CD4-positive, alpha-beta memory T cell (primary cell): ENCODE results near the gene KCND3. TPM values are rescaled to one million over a fixed set of nuclear protein-coding genes. Genes with fewer than 3 reads are reported as not detected.

ENCODE experiments used
- CTCF ChIA-PET: fragments of 350-600 bp; sonication (Branson Sonifier 250); formaldehyde crosslinking; loops from one replicate; lab custom pipeline; 2021; ENCODE audit warnings: inconsistent platforms; ENCODE audit not compliant: partially characterized antibody; lab: Charles Lee
- POLR2A ChIA-PET: fragments of 350-600 bp; sonication (Branson Sonifier 250); formaldehyde crosslinking; loops from one replicate; lab custom pipeline; 2021; ENCODE audit not compliant: partially characterized antibody; lab: Charles Lee
- DNase-seq, 5 donors: peaks; one replicate each; pipeline versions ENCODE4 v3.0.0 to v3.0.0-alpha.2; 2020 to 2022; ENCODE audit warnings: mixed read lengths in 1 of 5
- H3K27ac ChIP-seq: one replicate; pipeline ENCODE4 v1.7.0; 2013; ENCODE audit warnings: low read depth, low read length
- H3K27me3 ChIP-seq: 2 replicates; pipeline ENCODE4 v1.7.0; 2013; ENCODE audit warnings: mild to moderate bottlenecking, low read length, moderate library complexity; ENCODE audit not compliant: insufficient read depth
- H3K36me3 ChIP-seq: 2 replicates; pipeline ENCODE4 v1.7.0; 2013; ENCODE audit warnings: mild to moderate bottlenecking, low read length, moderate library complexity; ENCODE audit not compliant: insufficient read depth
- H3K4me1 ChIP-seq: 2 replicates; pipeline ENCODE4 v1.7.0; 2013; ENCODE audit warnings: mild to moderate bottlenecking, low read length, moderate library complexity; ENCODE audit not compliant: insufficient read depth
- H3K4me3 ChIP-seq, 2 donors: one replicate each; pipeline ENCODE4 v1.7.0; 2013; ENCODE audit warnings: low read length in 2 of 2, mild to moderate bottlenecking in 1 of 2
- H3K9me3 ChIP-seq, 2 donors: one replicate each; pipeline ENCODE4 v1.7.0; 2013; ENCODE audit warnings: low read length in 2 of 2, control low read depth in 1 of 2; ENCODE audit not compliant: control insufficient read depth in 1 of 2
- H3K27ac Mint-ChIP-seq, 7 donors: one replicate each; pipeline ENCODE4 v1.8.0; 2020 to 2021; ENCODE audit warnings: mixed read lengths in 7 of 7, mild to moderate bottlenecking in 6 of 7, inconsistent platforms in 3 of 7, moderate library complexity in 3 of 7
- H3K27me3 Mint-ChIP-seq, 2 donors: one replicate each; pipeline ENCODE4 v1.8.0; 2020 to 2021; ENCODE audit warnings: mixed read lengths in 2 of 2
- H3K36me3 Mint-ChIP-seq, 2 donors: one replicate each; pipeline ENCODE4 v1.8.0; 2020 to 2021; ENCODE audit warnings: mixed read lengths in 2 of 2, inconsistent platforms in 1 of 2, mild to moderate bottlenecking in 1 of 2
- H3K4me1 Mint-ChIP-seq, 4 donors: one replicate each; pipeline ENCODE4 v1.8.0; 2020 to 2021; ENCODE audit warnings: mixed read lengths in 4 of 4, mild to moderate bottlenecking in 1 of 4
- H3K4me3 Mint-ChIP-seq, 8 donors: one replicate each; pipeline ENCODE4 v1.8.0; 2020 to 2021; ENCODE audit warnings: mixed read lengths in 8 of 8, mild to moderate bottlenecking in 7 of 8, moderate library complexity in 6 of 8, inconsistent platforms in 3 of 8
- H3K9me3 Mint-ChIP-seq, 8 donors: one replicate each; pipeline ENCODE4 v1.8.0; 2020 to 2021; ENCODE audit warnings: mixed read lengths in 8 of 8, mild to moderate bottlenecking in 5 of 8, inconsistent platforms in 3 of 8, moderate library complexity in 1 of 8
- intact Hi-C: fragments of 100-400 bp; cut with micrococcal nuclease; formaldehyde crosslinking; loops from one replicate; pipeline ENCODE4 v1.15.1; 2023
- polyA plus RNA-seq, 2 donors: library from polyadenylated mRNA; unstranded; fragments of 300-500 nt; fragmentation: Illumina TruSeq; gene quantifications; one replicate each; pipeline ENCODE4 v1.2.3, GENCODE V29; 2021
- total RNA-seq, 2 experiments: library from RNA; stranded (reverse); gene quantifications; one replicate each; pipeline ENCODE4 v1.2.3, GENCODE V29; 2021

The KCND3 gene
- total and polyA plus RNA-seq, 4 experiments from 2014 or later, result 0.03 to 0.05 TPM; not detected in 2

- no peak overlapping the region for H3K27ac ChIP-seq
- Mint-ChIP-seq H3K4me1 (no peaks in the 10 kb centered on the region), H3K36me3 (no peaks in the 10 kb centered on the region), H3K4me3 (no peak overlapping the region), H3K27me3 (peaks cover 6 to 15% of the 10 kb centered on the region in 2 donors), H3K27ac (no peak overlapping the region), H3K9me3 (no peaks in the 10 kb centered on the region)
- ChIA-PET POLR2A (no interaction called here), CTCF (no interaction called here)
- intact Hi-C loops, result no loop called here
- no peak for DNase-seq
- H3K4me1 ChIP-seq, result no peaks in the 10 kb centered on the region
- no peaks in the 10 kb centered on the region for H3K36me3 ChIP-seq
- no peaks in the 10 kb centered on the region for H3K27me3 ChIP-seq
- H3K9me3 ChIP-seq, result no peaks in the 10 kb centered on the region
- no peak overlapping the region for H3K4me3 ChIP-seq
Measured at GRCh38 chr1:111894497-111894896, 95.0 kb downstream of the KCND3 start.

GRCh38 chr1:111891566-111891965, 97.9 kb downstream of the KCND3 start:
- CTCF ChIA-PET, result no interaction called here
- Mint-ChIP-seq H3K27me3 (peaks cover 10 to 12% of the 10 kb centered on the region in 2 donors), H3K4me1 (peaks cover 0 to 4% (median 2%) of the 10 kb centered on the region in 4 donors), H3K9me3 (peaks cover 0 to 2% (median 0%) of the 10 kb centered on the region in 8 donors), H3K27ac (no peak overlapping the region), H3K36me3 (no peaks in the 10 kb centered on the region), H3K4me3 (no peak overlapping the region)
- intact Hi-C loops, result no loop called here
- Histone ChIP-seq H3K9me3 (no peaks in the 10 kb centered on the region), H3K4me1 (no peaks in the 10 kb centered on the region), H3K36me3 (no peaks in the 10 kb centered on the region), H3K4me3 (no peak overlapping the region), H3K27me3 (no peaks in the 10 kb centered on the region), H3K27ac (no peak overlapping the region)
- POLR2A ChIA-PET, result no interaction called here
- no peak for DNase-seq

GRCh38 chr1:111888740-111889376, 100.6 kb downstream of the KCND3 start:
- H3K4me3 ChIP-seq, result no peak overlapping the region
- no peaks in the 10 kb centered on the region for H3K4me1 ChIP-seq
- no peak overlapping the region for H3K27ac Mint-ChIP-seq
- peaks cover 0 to 2% (median 0%) of the 10 kb centered on the region in 8 donors for H3K9me3 Mint-ChIP-seq
- H3K36me3 ChIP-seq, result no peaks in the 10 kb centered on the region
- peak overlapping the region in 1 of 8 donors; percentile 37 for H3K4me3 Mint-ChIP-seq
- peaks cover 0 to 4% (median 2%) of the 10 kb centered on the region in 4 donors for H3K4me1 Mint-ChIP-seq
- no peaks in the 10 kb centered on the region for H3K9me3 ChIP-seq
- no peaks in the 10 kb centered on the region for H3K27me3 ChIP-seq
- intact Hi-C loops, result no loop called here
- H3K27ac ChIP-seq, result no peak overlapping the region
- no peaks in the 10 kb centered on the region for H3K36me3 Mint-ChIP-seq
- ChIA-PET CTCF (no interaction called here), POLR2A (interaction anchor here (0.6 kb wide), 1 partner anchor 1689 kb away, joined by 3 read pairs; no protein-coding TSS in a partner anchor)
- H3K27me3 Mint-ChIP-seq, result peaks cover 12 to 14% of the 10 kb centered on the region in 2 donors
- no peak for DNase-seq

DNA sequence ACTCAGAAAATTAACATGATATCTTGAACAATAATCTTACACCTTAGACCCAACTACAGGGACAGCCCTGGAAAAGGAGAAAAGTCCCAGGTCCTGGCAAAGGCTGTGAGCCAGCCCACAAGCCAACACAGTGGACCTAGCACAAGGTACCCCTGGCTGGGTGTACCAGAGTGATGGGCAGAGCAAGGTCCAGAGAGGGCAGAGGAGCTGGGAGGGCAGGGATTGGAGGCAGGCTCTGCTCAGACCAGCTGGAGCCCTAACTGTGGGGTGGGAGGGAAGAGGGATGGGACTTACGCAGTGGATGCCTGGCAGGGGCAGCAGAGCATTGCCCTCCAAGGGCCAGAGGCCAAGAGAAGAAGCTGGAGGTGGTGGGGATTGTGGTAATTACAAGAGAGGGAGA, 101.6 kb downstream of the KCND3 start:
- H3K4me1 ChIP-seq, result no peaks in the 10 kb centered on the region
- no peaks in the 10 kb centered on the region for H3K9me3 ChIP-seq
- POLR2A ChIA-PET, result no interaction called here
- Mint-ChIP-seq H3K27ac (no peak overlapping the region), H3K4me1 (peaks cover 0 to 4% (median 2%) of the 10 kb centered on the region in 4 donors), H3K4me3 (no peak overlapping the region), H3K27me3 (peaks cover 12 to 14% of the 10 kb centered on the region in 2 donors), H3K36me3 (no peaks in the 10 kb centered on the region), H3K9me3 (peaks cover 0 to 2% (median 0%) of the 10 kb centered on the region in 8 donors)
- H3K36me3 ChIP-seq, result no peaks in the 10 kb centered on the region
- H3K27ac ChIP-seq, result no peak overlapping the region
- CTCF ChIA-PET, result no interaction called here
- no peak overlapping the region for H3K4me3 ChIP-seq
- no peak for DNase-seq
- intact Hi-C loops, result no loop called here
- H3K27me3 ChIP-seq, result no peaks in the 10 kb centered on the region

DNA sequence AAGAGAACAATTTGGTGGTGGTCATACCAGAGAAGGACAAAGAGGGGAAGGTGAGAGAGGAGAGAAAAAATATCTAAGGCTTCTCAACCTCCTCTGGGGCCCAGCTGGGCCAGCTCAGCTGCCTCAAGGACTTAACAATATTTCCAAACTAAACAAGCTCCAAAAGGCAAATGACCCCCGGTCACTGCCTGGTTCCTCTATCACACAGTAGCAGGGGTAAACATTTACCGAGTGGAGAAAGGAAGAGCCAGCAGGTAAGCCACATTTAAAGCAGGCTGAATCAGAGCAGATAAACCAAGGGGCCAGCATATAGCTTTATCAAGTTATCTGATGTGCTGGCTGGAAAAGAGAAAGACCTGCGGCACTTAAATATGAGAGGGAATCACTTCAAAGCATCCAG, 102.1 kb downstream of the KCND3 start:
- Histone ChIP-seq H3K36me3 (no peaks in the 10 kb centered on the region), H3K4me1 (no peaks in the 10 kb centered on the region), H3K27me3 (no peaks in the 10 kb centered on the region), H3K9me3 (no peaks in the 10 kb centered on the region), H3K27ac (no peak overlapping the region), H3K4me3 (no peak overlapping the region)
- H3K9me3 Mint-ChIP-seq, result peaks cover 0 to 2% (median 0%) of the 10 kb centered on the region in 8 donors
- CTCF ChIA-PET, result no interaction called here
- H3K4me1 Mint-ChIP-seq, result peaks cover 0 to 4% (median 2%) of the 10 kb centered on the region in 4 donors
- DNase-seq, result no peak
- H3K27me3 Mint-ChIP-seq, result peaks cover 12 to 15% of the 10 kb centered on the region in 2 donors
- no peak overlapping the region for H3K27ac Mint-ChIP-seq
- POLR2A ChIA-PET, result no interaction called here
- H3K4me3 Mint-ChIP-seq, result no peak overlapping the region
- H3K36me3 Mint-ChIP-seq, result no peaks in the 10 kb centered on the region
- intact Hi-C loops, result no loop called here

GRCh38 chr1:111886741-111887140, 102.7 kb downstream of the KCND3 start:
- Histone ChIP-seq H3K9me3 (no peaks in the 10 kb centered on the region), H3K27ac (no peak overlapping the region), H3K27me3 (no peaks in the 10 kb centered on the region), H3K4me3 (no peak overlapping the region), H3K36me3 (no peaks in the 10 kb centered on the region), H3K4me1 (no peaks in the 10 kb centered on the region)
- ChIA-PET POLR2A (no interaction called here), CTCF (no interaction called here)
- H3K4me1 Mint-ChIP-seq, result peaks cover 0 to 4% (median 2%) of the 10 kb centered on the region in 4 donors
- no peak for DNase-seq
- H3K9me3 Mint-ChIP-seq, result peaks cover 0 to 2% (median 0%) of the 10 kb centered on the region in 8 donors
- no peak overlapping the region for H3K4me3 Mint-ChIP-seq
- no peak overlapping the region for H3K27ac Mint-ChIP-seq
- H3K27me3 Mint-ChIP-seq, result peaks cover 12 to 22% of the 10 kb centered on the region in 2 donors
- intact Hi-C loops, result no loop called here
- H3K36me3 Mint-ChIP-seq, result no peaks in the 10 kb centered on the region

DNA sequence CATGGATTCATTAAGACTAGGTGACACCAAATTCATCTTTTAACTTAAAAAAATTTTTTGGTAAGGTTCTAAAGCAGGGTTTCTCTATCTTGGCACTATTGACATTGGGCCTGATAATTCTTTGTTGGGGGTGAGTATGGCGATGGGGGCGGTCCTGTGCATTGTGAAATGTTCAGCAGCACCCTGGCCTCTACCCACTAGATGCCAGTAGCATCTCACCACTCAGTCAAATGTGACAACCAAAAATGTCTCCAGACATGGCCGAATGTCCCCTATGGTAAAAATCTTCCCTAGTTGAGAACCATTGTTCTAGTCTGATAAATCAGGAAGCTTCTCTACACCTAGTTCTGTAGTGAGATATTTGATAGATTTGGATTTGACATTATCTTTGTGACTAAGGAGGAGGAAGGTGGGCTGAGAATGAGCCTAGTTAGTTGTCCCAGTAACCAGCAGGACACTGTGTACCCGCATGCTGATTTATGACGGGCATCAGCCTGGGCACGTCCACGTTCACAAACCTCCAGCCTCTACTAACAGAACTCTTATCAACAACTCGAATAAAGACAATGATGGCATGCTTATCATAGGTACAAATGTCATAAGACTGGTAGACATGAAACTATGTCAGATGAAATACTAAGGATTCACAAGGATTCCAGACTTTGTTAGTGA, 104.6 kb downstream of the KCND3 start:
- no peaks in the 10 kb centered on the region for H3K4me1 ChIP-seq
- H3K27me3 ChIP-seq, result no peaks in the 10 kb centered on the region
- Mint-ChIP-seq H3K36me3 (no peaks in the 10 kb centered on the region), H3K27me3 (peaks cover 21 to 33% of the 10 kb centered on the region in 2 donors), H3K9me3 (peaks cover 0 to 2% (median 0%) of the 10 kb centered on the region in 8 donors), H3K27ac (no peak overlapping the region), H3K4me1 (peaks cover 0 to 4% (median 2%) of the 10 kb centered on the region in 4 donors), H3K4me3 (no peak overlapping the region)
- CTCF ChIA-PET, result no interaction called here
- DNase-seq, result no peak
- no peaks in the 10 kb centered on the region for H3K9me3 ChIP-seq
- no peak overlapping the region for H3K4me3 ChIP-seq
- H3K27ac ChIP-seq, result no peak overlapping the region
- no peaks in the 10 kb centered on the region for H3K36me3 ChIP-seq
- POLR2A ChIA-PET, result no interaction called here
- intact Hi-C loops, result no loop called here
